HG02642 (cell line): ENCODE measurements around the gene ACCS.

Source experiments
- ATAC-seq: cut with Tn5 transposase; IDR thresholded peaks from one replicate; pipeline ENCODE4 v1.9.1; 2021; ENCODE audit warnings: mild to moderate bottlenecking; ENCODE audit not compliant: unreplicated experiment, poor library complexity

ACCS gene, protein sequence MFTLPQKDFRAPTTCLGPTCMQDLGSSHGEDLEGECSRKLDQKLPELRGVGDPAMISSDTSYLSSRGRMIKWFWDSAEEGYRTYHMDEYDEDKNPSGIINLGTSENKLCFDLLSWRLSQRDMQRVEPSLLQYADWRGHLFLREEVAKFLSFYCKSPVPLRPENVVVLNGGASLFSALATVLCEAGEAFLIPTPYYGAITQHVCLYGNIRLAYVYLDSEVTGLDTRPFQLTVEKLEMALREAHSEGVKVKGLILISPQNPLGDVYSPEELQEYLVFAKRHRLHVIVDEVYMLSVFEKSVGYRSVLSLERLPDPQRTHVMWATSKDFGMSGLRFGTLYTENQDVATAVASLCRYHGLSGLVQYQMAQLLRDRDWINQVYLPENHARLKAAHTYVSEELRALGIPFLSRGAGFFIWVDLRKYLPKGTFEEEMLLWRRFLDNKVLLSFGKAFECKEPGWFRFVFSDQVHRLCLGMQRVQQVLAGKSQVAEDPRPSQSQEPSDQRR

GRCh38 chr11:44065841-44066731, at the start of gene ACCS:
Gene ACCS (plus strand): TSS chr11:44066270. CDS start chr11:44067628, 1,358 bp downstream.
- ATAC-seq, result peak; percentile 99

GRCh38 chr11:44016546-44017442, 49.3 kb upstream of the ACCS start:
- no peak for ATAC-seq

DNA sequence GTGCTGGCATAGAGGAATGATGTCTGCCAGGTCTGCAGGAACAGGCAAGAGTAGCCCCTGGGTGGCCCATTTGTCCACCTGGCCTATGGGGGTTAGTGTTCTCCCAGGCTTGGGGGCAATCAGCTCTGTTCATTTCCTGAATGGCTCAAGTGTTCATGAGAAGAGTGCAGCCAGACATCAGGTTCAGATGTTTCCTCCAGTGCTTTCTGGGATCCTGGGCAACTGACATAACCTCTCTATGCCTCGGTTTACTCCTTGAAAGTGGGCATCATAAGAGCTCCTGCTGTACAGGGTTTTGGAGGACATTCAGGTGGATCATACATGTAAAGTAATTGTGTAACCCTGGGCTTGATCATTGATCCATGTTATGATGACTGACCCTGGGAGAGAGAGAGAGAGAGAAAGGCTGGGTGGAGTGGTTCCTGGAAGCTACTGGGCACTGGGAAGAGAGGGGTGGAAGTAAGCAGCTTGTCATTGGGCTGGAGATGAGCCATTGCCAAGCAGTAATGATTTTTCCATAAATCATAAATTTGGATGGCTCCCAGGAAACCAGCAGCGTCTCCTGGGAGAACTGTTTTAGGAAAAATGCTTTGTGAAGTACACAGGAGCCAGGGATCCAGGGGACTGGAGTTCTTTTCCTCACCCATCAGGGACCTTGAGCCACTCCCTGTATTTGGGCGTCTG, 48.5 kb upstream of the ACCS start:
- no peak for ATAC-seq

DNA sequence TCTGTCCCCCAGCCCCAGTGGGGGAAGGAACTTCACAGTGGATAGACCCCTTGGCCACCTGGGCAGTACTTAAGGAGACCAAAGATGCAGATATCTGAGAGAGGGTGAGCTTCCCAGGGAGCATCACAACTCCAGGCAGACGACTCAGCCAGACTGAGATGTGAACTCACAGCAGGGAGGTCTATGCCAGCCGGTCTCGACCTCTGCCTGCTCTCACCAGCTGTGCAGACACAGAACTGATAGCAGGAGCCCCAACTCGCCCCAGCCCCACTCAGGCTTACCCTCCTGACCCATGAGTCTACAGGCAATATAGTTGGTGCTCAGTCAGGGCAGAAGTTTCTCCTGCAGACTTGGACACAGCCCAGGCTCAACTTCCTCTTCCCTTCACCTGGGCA, 47.9 kb upstream of the ACCS start:
- ATAC-seq, result no peak

GRCh38 chr11:44018829-44019228, 47.2 kb upstream of the ACCS start:
- no peak for ATAC-seq

GRCh38 chr11:44024977-44025376, 41.1 kb upstream of the ACCS start:
- ATAC-seq, result no peak

DNA sequence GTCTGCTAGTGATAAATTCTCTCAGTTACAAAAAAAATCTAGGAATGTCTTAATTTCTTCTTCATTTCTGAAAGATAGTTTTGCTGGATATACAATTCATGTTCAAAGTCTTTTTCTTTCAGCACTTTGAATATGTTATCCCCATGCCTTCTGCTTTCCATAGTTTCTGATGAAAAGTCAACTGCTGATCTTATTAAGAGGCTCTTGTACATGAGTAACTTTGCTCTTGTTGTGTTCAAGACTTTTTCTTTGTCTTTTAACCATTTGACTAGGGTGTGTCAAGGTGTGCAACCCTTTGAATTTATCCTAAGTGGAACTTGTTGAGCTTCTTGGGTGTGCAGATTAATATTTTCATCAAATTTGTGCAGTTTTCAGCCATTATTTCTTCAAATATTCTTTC, 40.3 kb upstream of the ACCS start:
- ATAC-seq, result no peak

DNA sequence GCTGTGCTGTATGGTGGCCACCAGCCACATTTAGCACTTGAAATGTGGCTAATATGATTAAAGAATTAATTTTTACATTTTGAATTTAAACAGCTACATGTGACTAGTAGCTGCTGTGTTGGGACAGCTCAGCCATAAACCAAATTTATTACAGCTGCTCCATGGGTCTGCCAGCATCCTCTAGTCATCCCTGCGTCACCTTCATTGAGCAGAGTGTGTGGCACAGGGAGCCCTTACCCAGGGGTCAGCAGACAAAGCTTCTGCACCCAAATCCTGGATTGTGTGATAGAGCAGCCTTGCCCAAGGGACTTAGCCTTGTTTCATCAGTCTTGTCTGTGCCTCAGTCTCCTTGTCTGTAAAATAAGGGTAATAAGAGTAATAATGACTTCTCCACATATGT, 37.7 kb upstream of the ACCS start:
- no peak for ATAC-seq

GRCh38 chr11:44028816-44029506, 37.1 kb upstream of the ACCS start:
- no peak for ATAC-seq

- ATAC-seq, result no peak
Measured at GRCh38 chr11:44029507-44029845, 36.6 kb upstream of the ACCS start.

GRCh38 chr11:44029977-44030911, 35.8 kb upstream of the ACCS start:
- ATAC-seq, result no peak

- no peak for ATAC-seq
Measured at GRCh38 chr11:44030996-44031395, 35.1 kb upstream of the ACCS start.

DNA sequence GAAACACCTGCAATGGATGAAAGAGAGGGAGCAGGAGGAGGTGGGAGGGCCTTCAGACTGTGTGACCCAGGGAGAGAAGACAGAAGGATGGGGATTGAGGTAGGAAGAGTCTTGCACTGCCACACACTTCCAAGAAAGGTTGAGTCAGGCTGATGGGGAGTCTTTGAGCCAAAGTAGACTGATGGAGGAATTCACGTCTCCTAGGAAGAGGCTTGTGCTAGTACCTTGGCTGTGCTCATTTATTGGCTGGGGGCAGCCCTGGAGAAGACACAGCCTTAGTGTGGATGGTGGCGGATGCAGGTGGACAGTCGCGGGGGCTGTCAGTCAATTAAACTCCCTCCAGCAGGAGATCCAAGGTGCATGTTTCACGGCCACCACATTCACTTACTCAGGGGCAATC, 34.5 kb upstream of the ACCS start:
- ATAC-seq, result no peak

DNA sequence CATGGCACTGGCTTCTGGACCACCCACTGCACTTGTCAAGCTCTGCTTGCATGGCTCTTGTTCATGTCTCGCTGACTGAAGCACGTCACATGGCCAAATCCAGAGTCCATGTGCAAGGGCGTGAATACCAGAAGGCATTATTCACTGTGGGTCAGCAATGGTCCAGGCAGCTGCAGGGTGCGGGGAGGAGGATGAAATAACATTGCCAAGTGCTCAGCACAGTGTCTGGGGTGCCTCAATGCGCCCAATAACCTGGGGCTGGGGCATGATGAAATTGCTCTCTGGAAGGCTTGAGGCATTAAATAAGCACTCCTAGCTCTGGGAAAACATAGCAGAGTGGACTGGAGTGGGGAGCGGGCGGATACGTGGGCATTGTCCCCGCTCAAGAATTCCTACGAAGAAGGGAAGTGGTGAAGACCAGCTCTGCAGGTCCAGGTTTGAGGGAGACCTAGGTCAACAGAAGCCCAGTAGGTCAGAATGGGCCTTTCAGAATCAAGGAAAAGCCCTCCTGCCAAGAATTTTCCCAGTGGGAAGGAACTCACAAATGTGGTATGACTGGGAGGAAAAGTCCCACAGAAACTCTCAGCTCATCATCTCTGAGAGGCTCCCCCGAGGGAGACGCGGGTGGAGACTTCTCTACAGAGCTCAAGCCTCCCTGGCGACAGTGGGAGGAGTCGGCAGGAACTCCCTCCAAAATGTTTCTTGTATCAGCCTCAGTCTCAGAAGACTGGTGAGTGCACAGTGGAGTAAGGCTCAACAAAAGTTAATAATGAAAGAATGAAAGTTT, 33.6 kb upstream of the ACCS start:
- ATAC-seq, result no peak

- no peak for ATAC-seq
Measured at GRCh38 chr11:44033411-44033850, 32.6 kb upstream of the ACCS start.

DNA sequence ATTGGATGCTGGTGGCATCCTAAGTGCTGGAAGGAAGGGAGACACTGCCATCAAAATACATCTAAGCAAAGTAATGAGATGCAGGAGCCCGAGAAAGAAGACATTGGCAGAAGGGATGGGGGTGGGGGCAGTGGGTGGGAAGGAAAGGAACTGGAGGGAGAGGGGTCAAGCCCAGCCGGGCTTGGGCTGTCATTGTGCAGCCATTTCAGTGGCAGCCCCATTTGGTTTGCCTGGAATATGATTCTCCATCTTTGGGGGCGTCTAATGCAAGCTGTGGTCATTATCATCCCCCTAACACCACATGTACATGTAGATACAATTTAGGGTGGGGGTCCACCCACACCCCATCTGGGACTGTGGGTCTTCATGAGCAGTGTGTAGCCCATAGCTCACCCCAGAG, 32.2 kb upstream of the ACCS start:
- ATAC-seq, result no peak

GRCh38 chr11:44034639-44035038, 31.4 kb upstream of the ACCS start:
- ATAC-seq, result no peak
